IMR-90 (cell line): ENCODE measurements around the gene ACOD1. TPM values are rescaled to one million over a fixed set of nuclear protein-coding genes. Genes with fewer than 3 reads are reported as not detected.

Experiments used
- ATAC-seq: fragments of 200-7000 bp; cut with Tn5 transposase; 2 replicates; pipeline ENCODE4 v1.9.1; 2020; ENCODE audit warnings: low read depth, mild to moderate bottlenecking, moderate library complexity
- BruUV-seq: library from RNA; stranded (reverse); fragments of 400-500 nt; replicated peaks from 2 replicates; lab custom pipeline; 2021; lab: Mats Ljungman, UMichigan
- CTCF ChIA-PET: fragments of 300-600 bp; formaldehyde crosslinking; extraction: SDS; loops from one replicate; lab custom pipeline; 2021; ENCODE audit warnings: antibody characterized with exemption; lab: Yijun Ruan, JAX
- POLR2A ChIA-PET: fragments of 300-600 bp; sonication (Branson Sonifier 250); formaldehyde crosslinking; loops from one replicate; lab custom pipeline; 2022; ENCODE audit warnings: antibody characterized with exemption; ENCODE audit not compliant: unreplicated experiment; lab: Charles Lee
- DNase-seq: peaks from one replicate; pipeline ENCODE4 v3.0.0; 2013
- H2AFZ ChIP-seq: replicated peaks from 2 replicates; pipeline ENCODE3; 2013; ENCODE audit warnings: low read length, mild to moderate bottlenecking; ENCODE audit not compliant: poor library complexity
- H2AK5ac ChIP-seq: 2 replicates; pipeline ENCODE4 v1.6.1; 2013; ENCODE audit warnings: low read depth, low read length, inconsistent platforms
- H2AK9ac ChIP-seq: replicated peaks from 2 replicates; pipeline ENCODE3; 2013; ENCODE audit warnings: mild to moderate bottlenecking, low read depth, low read length, moderate library complexity; ENCODE audit not compliant: poor library complexity
- H2BK120ac ChIP-seq: 2 replicates; pipeline ENCODE4 v1.6.1; 2013; ENCODE audit warnings: low read depth, low read length, inconsistent platforms
- H2BK15ac ChIP-seq: 3 replicates; pipeline ENCODE4 v1.6.1; 2013; ENCODE audit warnings: low read depth, low read length, inconsistent platforms
- H2BK20ac ChIP-seq: 2 replicates; pipeline ENCODE4 v1.6.1; 2013; ENCODE audit warnings: low read depth, mild to moderate bottlenecking, inconsistent platforms, low read length, moderate library complexity
- H2BK5ac ChIP-seq: 2 replicates; pipeline ENCODE4 v1.6.1; 2013; ENCODE audit warnings: mild to moderate bottlenecking, low read depth, low read length, inconsistent platforms; ENCODE audit not compliant: poor library complexity, severe bottlenecking
- H3K14ac ChIP-seq: replicated peaks from 2 replicates; pipeline ENCODE4 v1.6.1; 2013; ENCODE audit warnings: low read depth, low read length, inconsistent platforms
- H3K18ac ChIP-seq: 2 replicates; pipeline ENCODE4 v1.6.1; 2013; ENCODE audit warnings: low read depth, low read length, control low read depth
- H3K23ac ChIP-seq: 2 replicates; pipeline ENCODE4 v1.6.1; 2013; ENCODE audit warnings: low read depth, low read length, inconsistent platforms
- H3K27ac ChIP-seq: 2 replicates; pipeline ENCODE4 v1.5.1; 2013; ENCODE audit warnings: mild to moderate bottlenecking, control low read depth, low read length; ENCODE audit not compliant: insufficient read depth
- H3K27me3 ChIP-seq: 2 replicates; pipeline ENCODE4 v1.6.1; 2013; ENCODE audit warnings: low read length; ENCODE audit not compliant: control insufficient read depth, insufficient read depth
- H3K36me3 ChIP-seq: 2 replicates; pipeline ENCODE4 v1.6.1; 2013; ENCODE audit warnings: low read length, mixed read lengths; ENCODE audit not compliant: control insufficient read depth, insufficient read depth
- H3K4ac ChIP-seq: 2 replicates; pipeline ENCODE4 v1.6.1; 2013; ENCODE audit warnings: low read depth, low read length, inconsistent platforms
- H3K4me1 ChIP-seq: 2 replicates; pipeline ENCODE4 v1.6.1; 2013; ENCODE audit warnings: low read length, mixed read lengths; ENCODE audit not compliant: control insufficient read depth, insufficient read depth
- H3K4me2 ChIP-seq: 2 replicates; pipeline ENCODE4 v1.6.1; 2013; ENCODE audit warnings: low read depth, mild to moderate bottlenecking, control low read depth, low read length, moderate library complexity
- H3K4me3 ChIP-seq: 2 replicates; pipeline ENCODE4 v1.5.1; 2013; ENCODE audit warnings: low read depth, mild to moderate bottlenecking, control low read depth, low read length, moderate library complexity; ENCODE audit not compliant: insufficient read depth
- H3K56ac ChIP-seq: 2 replicates; pipeline ENCODE4 v1.6.1; 2013; ENCODE audit warnings: low read length, inconsistent platforms; ENCODE audit not compliant: insufficient read depth; ENCODE audit errors: extremely low read depth
- H3K79me1 ChIP-seq, 2 experiments: 2 replicates each; pipeline ENCODE4 v1.6.1; 2013; ENCODE audit warnings: low read length in 2 of 2, inconsistent platforms in 1 of 2, low read depth in 1 of 2
- H3K9ac ChIP-seq: 2 replicates; pipeline ENCODE4 v1.6.1; 2013; ENCODE audit warnings: low read depth, low read length, control low read depth
- H3K9me1 ChIP-seq: 2 replicates; pipeline ENCODE4 v1.6.1; 2013; ENCODE audit warnings: low read length, inconsistent platforms; ENCODE audit not compliant: insufficient read depth
- H3K9me3 ChIP-seq: 2 replicates; pipeline ENCODE4 v1.6.1; 2013; ENCODE audit warnings: low read length; ENCODE audit not compliant: control insufficient read depth, insufficient read depth
- H4K20me1 ChIP-seq: 2 replicates; pipeline ENCODE4 v1.6.1; 2013; ENCODE audit warnings: low read length, inconsistent platforms; ENCODE audit not compliant: insufficient read depth
- H4K5ac ChIP-seq: 2 replicates; pipeline ENCODE4 v1.6.1; 2013; ENCODE audit warnings: mild to moderate bottlenecking, low read depth, low read length, control low read depth
- H4K8ac ChIP-seq, 2 experiments: 2 replicates each; pipeline ENCODE4 v1.6.1; 2013; ENCODE audit warnings: low read depth in 2 of 2, low read length in 2 of 2, control low read depth in 1 of 2, inconsistent platforms in 1 of 2
- H4K91ac ChIP-seq: 2 replicates; pipeline ENCODE4 v1.6.1; 2013; ENCODE audit warnings: low read depth, low read length, inconsistent platforms; ENCODE audit not compliant: insufficient read depth
- CHD1 ChIP-seq: IDR thresholded peaks from 2 replicates; pipeline ENCODE4 v1.6.1; 2012; ENCODE audit warnings: low read depth, low read length, improper control_type of control experiment
- MAZ ChIP-seq: IDR thresholded peaks from 2 replicates; pipeline ENCODE4 v1.6.1; 2012; ENCODE audit warnings: low read depth, mild to moderate bottlenecking, low read length, improper control_type of control experiment, moderate library complexity, borderline replicate concordance
- NFE2L2 ChIP-seq: fragments of 150-350 bp; IDR thresholded peaks from 2 replicates; pipeline ENCODE4 v1.6.1; 2016; ENCODE audit warnings: low read depth, mild to moderate bottlenecking, low read length
- POLR2A ChIP-seq: IDR thresholded peaks from 2 replicates; pipeline ENCODE4 v1.6.1; 2012; ENCODE audit warnings: mild to moderate bottlenecking, low read depth, low read length
- WGBS, 2 experiments: methylation state at CpG; one replicate each; pipeline versions ENCODE4 v1.1.5 to v1.1.7; 2013; ENCODE audit warnings: missing lambda C conversion rate in 2 of 2; ENCODE audit not compliant: insufficient read length in 1 of 2; ENCODE audit errors: extremely low coverage in 2 of 2; 5-methylcytosine and 5-hydroxymethylcytosine counted together
- dilution Hi-C: fragments of 300-500 bp; cut with HindIII; formaldehyde crosslinking; loops from one replicate; pipeline ENCODE4 v1.14.3; 2018; ENCODE audit warnings: low sequenced_read_pairs; ENCODE audit not compliant: unreplicated experiment
- in situ Hi-C: fragments of 300-500 bp; cut with MboI; formaldehyde crosslinking; loops from 3 replicates; pipeline ENCODE4 v1.14.3; 2019; ENCODE audit warnings: low sequenced_read_pairs, inconsistent platforms, mixed read lengths
- intact Hi-C: fragments of 100-400 bp; cut with micrococcal nuclease; formaldehyde crosslinking; loops from 2 replicates; pipeline ENCODE4 v1.10.0; 2022
- polyA plus RNA-seq, 3 experiments: library from polyadenylated mRNA; depleted of rRNA; stranded (reverse); fragments of >200 nt; gene quantifications; 2 replicates each; pipeline ENCODE4 v1.2.3, GENCODE V29; 2012; ENCODE audit warnings: low replicate concordance in 1 of 3
- total RNA-seq: library from RNA; depleted of rRNA; stranded (reverse); fragments of >200 nt; gene quantifications from 2 replicates; pipeline ENCODE4 v1.2.3, GENCODE V29; 2012

ACOD1 gene
- total and polyA plus RNA-seq, 2 of the 4 experiments (the other 2 are of a cell fraction) = not detected

DNA sequence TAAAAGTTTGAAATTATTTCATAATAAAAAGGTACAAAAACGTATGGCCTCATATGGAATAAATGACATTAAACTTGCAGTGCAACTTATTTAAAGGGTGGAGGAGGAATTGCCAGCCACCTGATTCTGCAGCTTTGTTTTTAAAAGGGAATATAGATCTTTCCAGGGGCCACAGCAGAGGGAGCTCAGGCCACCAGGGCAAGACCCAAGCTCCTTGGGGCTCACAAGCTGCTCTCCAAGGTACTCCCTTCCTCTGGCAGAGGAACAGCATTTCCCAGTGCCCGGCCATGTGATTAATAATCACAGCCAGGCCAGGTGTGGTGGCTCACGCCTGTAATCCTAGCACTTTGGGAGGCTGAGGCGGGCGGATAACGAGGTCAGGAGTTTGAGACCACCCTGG lies 6.2 kb downstream of the ACOD1 start:
- Histone ChIP-seq H2BK5ac (no peak overlapping the region), H4K91ac (no peak overlapping the region), H3K56ac (no peak overlapping the region), H3K27ac (no peak overlapping the region), H3K79me1 (no peaks in the 10 kb centered on the region), H3K36me3 (no peaks in the 10 kb centered on the region), H4K20me1 (no peaks in the 10 kb centered on the region), H3K9ac (no peak overlapping the region), H4K8ac (no peak overlapping the region), H3K4ac (no peak overlapping the region), H2AFZ (no peak overlapping the region), H2BK15ac (no peak overlapping the region), H2AK5ac (no peak overlapping the region), H2BK20ac (no peak overlapping the region), H3K4me1 (no peaks in the 10 kb centered on the region), H2AK9ac (no peak overlapping the region), H3K14ac (no peak overlapping the region), H3K4me3 (no peak overlapping the region), H3K23ac (no peak overlapping the region), H3K9me1 (no peaks in the 10 kb centered on the region), H3K18ac (no peak overlapping the region), H4K5ac (no peak overlapping the region), H3K9me3 (peaks cover 2% of the 10 kb centered on the region; the same call in 1 of the 2 replicates), H2BK120ac (no peak overlapping the region), H3K4me2 (no peak overlapping the region), H3K27me3 (peaks cover 6% of the 10 kb centered on the region; the same call in 1 of the 2 replicates)
- DNase-seq (no peak), ATAC-seq (no peak)
- in situ Hi-C loops = no loop called here
- WGBS, 2 experiments = 83% methylated on average over 2 of the region's 6 CpGs; no CpG with 5 or more reads in 1 of the 2 experiments
- ChIA-PET POLR2A (no interaction called here), CTCF (interaction anchor here (0.6 kb wide), 1 partner anchor 441 kb away, joined by 4 read pairs; no protein-coding TSS in a partner anchor)
- no TSS peak for BruUV-seq
- TF ChIP-seq MAZ (no peak), POLR2A (no peak), NFE2L2 (no peak), CHD1 (no peak)
- dilution Hi-C loops = no loop called here
- intact Hi-C loops = no loop called here
